NCI-H524 (cell line): ENCODE data around the gene RXRA.

Experiments
- DNase-seq, 2 experiments: peaks; one replicate each; lab custom pipeline; 2025; lab: John Stamatoyannopoulos, UW

The RXRA gene

GRCh38 chr9:134381671-134382516 lies 55.6 kb downstream of the RXRA start:
- peak in 1 of 2 experiments; percentile 15 for DNase-seq

- no peak for DNase-seq
Observed at GRCh38 chr9:134382733-134383132, 56.5 kb downstream of the RXRA start.

- no peak for DNase-seq
Observed at GRCh38 chr9:134383148-134383547, 56.9 kb downstream of the RXRA start.

- DNase-seq: no peak
Observed at GRCh38 chr9:134384811-134385479, 58.7 kb downstream of the RXRA start.

GRCh38 chr9:134385915-134386314 lies 59.7 kb downstream of the RXRA start:
- no peak for DNase-seq

- DNase-seq: peak in 1 of 2 experiments; percentile 19
Observed at GRCh38 chr9:134386951-134387831, 60.9 kb downstream of the RXRA start.

- DNase-seq: no peak
Observed at GRCh38 chr9:134388289-134388808, 62.1 kb downstream of the RXRA start.

- DNase-seq: no peak
Observed at GRCh38 chr9:134388976-134389375, 62.7 kb downstream of the RXRA start.

GRCh38 chr9:134389642-134390041 lies 63.4 kb downstream of the RXRA start:
- DNase-seq: peak in 1 of 2 experiments; percentile 66

GRCh38 chr9:134390537-134390936 lies 64.3 kb downstream of the RXRA start:
- no peak for DNase-seq

- DNase-seq: no peak
Observed at GRCh38 chr9:134390947-134391318, 64.7 kb downstream of the RXRA start.

GRCh38 chr9:134391319-134392231 lies 65.3 kb downstream of the RXRA start:
- DNase-seq: no peak

GRCh38 chr9:134392900-134393299 lies 66.6 kb downstream of the RXRA start:
- DNase-seq: no peak

GRCh38 chr9:134393582-134394280 lies 67.5 kb downstream of the RXRA start:
- no peak for DNase-seq

GRCh38 chr9:134395002-134395517 lies 68.8 kb downstream of the RXRA start:
- no peak for DNase-seq

GRCh38 chr9:134395737-134396257 lies 69.5 kb downstream of the RXRA start:
- DNase-seq: no peak

GRCh38 chr9:134396258-134396742 lies 70.0 kb downstream of the RXRA start:
- DNase-seq: no peak

- no peak for DNase-seq
Observed at GRCh38 chr9:134396825-134397224, 70.6 kb downstream of the RXRA start.

- no peak for DNase-seq
Observed at GRCh38 chr9:134398756-134399155, 72.5 kb downstream of the RXRA start.
